Hepatocyte (in vitro differentiated cells): ENCODE results near the gene RPS6KA4. TPM values are rescaled to one million over a fixed set of nuclear protein-coding genes. Genes with fewer than 3 reads are reported as not detected.

Experiments used
- DNase-seq: peaks from one replicate; pipeline ENCODE4 v3.0.0-alpha.2; 2016; ENCODE audit warnings: low spot score
- H2AFZ ChIP-seq: fragments of 200-600 bp; sonication (generic); 2 replicates; pipeline ENCODE4 v1.6.0; 2016; ENCODE audit warnings: antibody characterized with exemption, mild to moderate bottlenecking
- H3K27ac ChIP-seq: fragments of 200-600 bp; sonication (generic); 2 replicates; pipeline ENCODE4 v1.5.1; 2016; ENCODE audit warnings: mild to moderate bottlenecking
- H3K27me3 ChIP-seq: fragments of 200-600 bp; sonication (generic); 2 replicates; pipeline ENCODE4 v1.6.1; 2016
- H3K36me3 ChIP-seq: fragments of 200-600 bp; sonication (generic); replicated peaks from 2 replicates; pipeline ENCODE4 v1.5.1; 2016; ENCODE audit warnings: low read depth; ENCODE audit not compliant: insufficient read depth
- H3K4me1 ChIP-seq: fragments of 200-600 bp; sonication (generic); 2 replicates; pipeline ENCODE4 v1.5.1; 2016; ENCODE audit warnings: mild to moderate bottlenecking, moderate library complexity; ENCODE audit not compliant: insufficient read depth
- H3K4me2 ChIP-seq: fragments of 200-600 bp; sonication (generic); 2 replicates; pipeline ENCODE4 v1.6.0; 2016
- H3K4me3 ChIP-seq: fragments of 200-600 bp; sonication (generic); 2 replicates; pipeline ENCODE4 v1.5.1; 2016; ENCODE audit warnings: mild to moderate bottlenecking
- H3K79me2 ChIP-seq: fragments of 200-600 bp; sonication (generic); 2 replicates; pipeline ENCODE4 v1.6.0; 2017; ENCODE audit warnings: mild to moderate bottlenecking
- H3K9me2 ChIP-seq: fragments of 200-600 bp; sonication (generic); replicated peaks from 2 replicates; pipeline ENCODE4 v1.6.0; 2017; ENCODE audit warnings: mild to moderate bottlenecking; ENCODE audit not compliant: insufficient read depth
- H3K9me3 ChIP-seq: fragments of 200-600 bp; sonication (generic); 2 replicates; pipeline ENCODE4 v1.5.1; 2016; ENCODE audit warnings: low read depth, mild to moderate bottlenecking
- H4K20me1 ChIP-seq: fragments of 200-600 bp; sonication (generic); 2 replicates; pipeline ENCODE4 v1.6.0; 2016; ENCODE audit warnings: mild to moderate bottlenecking; ENCODE audit not compliant: insufficient read depth, poor library complexity, severe bottlenecking
- EZH2 ChIP-seq: fragments of 200-600 bp; sonication (generic); IDR thresholded peaks from 2 replicates; pipeline ENCODE4 v1.6.1; 2016; ENCODE audit warnings: antibody characterized with exemption, mild to moderate bottlenecking, borderline replicate concordance
- EZH2phosphoT487 ChIP-seq: fragments of 200-600 bp; sonication (generic); IDR thresholded peaks from one replicate; pipeline ENCODE4 v1.6.1; 2018; ENCODE audit warnings: antibody characterized with exemption, mild to moderate bottlenecking, low read depth, moderate library complexity; ENCODE audit not compliant: unreplicated experiment, severe bottlenecking
- WGBS: methylation state at CpG from one replicate; pipeline ENCODE4 v1.1.6; 2016; ENCODE audit warnings: low lambda C conversion rate; ENCODE audit errors: missing lambda C conversion rate; 5-methylcytosine and 5-hydroxymethylcytosine counted together
- polyA plus RNA-seq: library from polyadenylated mRNA; unstranded; fragments of >200 nt; fragmentation: Nextera tagmentation; extraction: Ambion mirVana; gene quantifications from 2 replicates; pipeline ENCODE4 v1.2.1, GENCODE V29; 2016
- total RNA-seq: library from RNA; depleted of rRNA; stranded (reverse); fragments of >200 nt; gene quantifications from 2 replicates; pipeline ENCODE4 v1.2.3, GENCODE V29; 2014
- TF ChIP-seq, protein P1 (sequence below): fragments of 200-600 bp; sonication (generic); IDR thresholded peaks from 2 replicates; pipeline ENCODE4 v1.5.1; 2016; ENCODE audit warnings: antibody characterized with exemption, mild to moderate bottlenecking; ENCODE audit not compliant: poor library complexity

The RPS6KA4 gene
- total and polyA plus RNA-seq, 2 experiments from 2014 or later = 35.9 to 44.0 TPM

DNA sequence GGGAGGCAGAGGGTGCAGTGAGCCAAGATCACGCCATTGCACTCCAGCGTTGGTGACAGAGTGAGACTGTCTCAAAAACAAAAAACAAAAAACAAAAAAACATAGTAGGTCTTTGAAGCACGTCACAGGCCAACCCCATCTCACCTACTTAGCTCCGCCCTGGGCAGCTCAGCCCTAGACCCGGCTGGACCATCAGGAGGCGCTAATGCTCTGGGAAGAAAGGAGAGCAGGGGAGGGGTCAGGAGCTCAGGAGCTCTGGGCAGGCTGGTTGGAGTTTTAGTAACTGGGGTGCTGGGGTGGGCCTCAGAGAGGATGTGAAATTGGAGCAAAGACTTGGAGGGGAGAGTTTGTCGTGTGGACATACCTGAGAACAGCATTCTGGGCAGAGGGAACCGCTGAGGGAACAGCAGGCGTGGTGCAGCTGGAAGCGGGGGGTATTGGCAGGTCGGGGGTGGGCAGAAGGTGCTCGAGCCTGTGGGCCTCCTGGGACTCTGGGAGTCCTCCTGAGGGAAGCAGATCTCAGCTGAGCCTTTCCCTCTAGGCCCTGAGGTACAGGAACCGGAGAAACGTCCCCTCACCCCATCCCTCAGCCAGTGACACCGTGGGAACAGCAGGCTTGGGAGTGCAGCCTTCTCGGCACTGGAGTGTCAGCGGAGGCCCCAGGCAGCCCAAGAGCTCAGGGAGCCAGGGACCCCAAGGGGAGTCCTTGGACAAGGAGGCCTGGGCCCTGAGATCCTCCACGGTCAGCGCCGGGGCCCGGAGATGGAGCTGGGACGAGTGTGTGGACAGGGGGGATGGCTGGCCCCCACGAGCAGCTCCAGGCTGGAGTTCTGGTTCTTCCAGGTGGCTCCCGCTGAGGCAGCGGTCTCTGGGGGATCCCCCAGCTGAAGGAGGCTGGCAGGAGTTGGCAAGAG is 2.2 kb upstream of the RPS6KA4 start:
- H3K4me3 ChIP-seq = no peak overlapping the region
- no peaks in the 10 kb centered on the region for H3K27me3 ChIP-seq
- no peaks in the 10 kb centered on the region for H4K20me1 ChIP-seq
- 81% methylated on average over 25 of the region's 25 CpGs for WGBS
- no peaks in the 10 kb centered on the region for H3K9me3 ChIP-seq
- H3K79me2 ChIP-seq = peaks cover 13% of the 10 kb centered on the region
- H3K4me1 ChIP-seq = peaks cover 33% of the 10 kb centered on the region
- no peaks in the 10 kb centered on the region for H3K36me3 ChIP-seq
- peak; percentile 80 for DNase-seq
- H2AFZ ChIP-seq = no peak overlapping the region
- H3K4me2 ChIP-seq = no peak overlapping the region
- no peaks in the 10 kb centered on the region for H3K9me2 ChIP-seq
- peak overlapping the region; percentile 20 for H3K27ac ChIP-seq
- TF ChIP-seq, protein P1, sequence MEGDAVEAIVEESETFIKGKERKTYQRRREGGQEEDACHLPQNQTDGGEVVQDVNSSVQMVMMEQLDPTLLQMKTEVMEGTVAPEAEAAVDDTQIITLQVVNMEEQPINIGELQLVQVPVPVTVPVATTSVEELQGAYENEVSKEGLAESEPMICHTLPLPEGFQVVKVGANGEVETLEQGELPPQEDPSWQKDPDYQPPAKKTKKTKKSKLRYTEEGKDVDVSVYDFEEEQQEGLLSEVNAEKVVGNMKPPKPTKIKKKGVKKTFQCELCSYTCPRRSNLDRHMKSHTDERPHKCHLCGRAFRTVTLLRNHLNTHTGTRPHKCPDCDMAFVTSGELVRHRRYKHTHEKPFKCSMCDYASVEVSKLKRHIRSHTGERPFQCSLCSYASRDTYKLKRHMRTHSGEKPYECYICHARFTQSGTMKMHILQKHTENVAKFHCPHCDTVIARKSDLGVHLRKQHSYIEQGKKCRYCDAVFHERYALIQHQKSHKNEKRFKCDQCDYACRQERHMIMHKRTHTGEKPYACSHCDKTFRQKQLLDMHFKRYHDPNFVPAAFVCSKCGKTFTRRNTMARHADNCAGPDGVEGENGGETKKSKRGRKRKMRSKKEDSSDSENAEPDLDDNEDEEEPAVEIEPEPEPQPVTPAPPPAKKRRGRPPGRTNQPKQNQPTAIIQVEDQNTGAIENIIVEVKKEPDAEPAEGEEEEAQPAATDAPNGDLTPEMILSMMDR = peak; percentile 58
- TF ChIP-seq EZH2 = no peak

DNA sequence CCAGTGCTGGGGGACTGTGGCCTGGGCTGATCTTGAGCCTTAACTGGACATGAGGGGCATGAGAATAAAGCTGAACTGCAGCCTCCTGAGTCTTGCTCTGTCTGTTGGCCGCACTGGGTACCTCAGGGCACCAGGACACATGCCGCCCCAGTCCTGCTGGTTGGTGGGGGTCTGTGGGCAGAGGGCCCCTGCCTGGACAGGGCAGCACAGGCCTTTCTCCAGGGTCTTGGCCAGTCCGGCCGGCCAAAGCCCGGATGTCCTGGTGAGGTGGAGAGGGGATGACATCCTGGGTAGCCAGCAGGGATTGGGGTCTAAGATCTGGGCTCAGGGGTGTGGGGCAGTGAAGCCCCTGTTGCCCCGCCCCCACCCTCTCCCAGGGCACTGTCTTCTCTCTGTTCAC is 1.5 kb upstream of the RPS6KA4 start:
- no peaks in the 10 kb centered on the region for H3K36me3 ChIP-seq
- peaks cover 33% of the 10 kb centered on the region for H3K4me1 ChIP-seq
- no peaks in the 10 kb centered on the region for H4K20me1 ChIP-seq
- H3K4me3 ChIP-seq = no peak overlapping the region
- H3K27ac ChIP-seq = peak overlapping the region; percentile 55
- WGBS = 100% methylated on average over 5 of the region's 6 CpGs
- TF ChIP-seq EZH2 = no peak
- TF ChIP-seq EZH2phosphoT487 = no peak
- TF ChIP-seq, protein P1 = no peak
- peak overlapping the region; percentile 92 for H3K4me2 ChIP-seq
- H3K9me3 ChIP-seq = no peaks in the 10 kb centered on the region
- no peaks in the 10 kb centered on the region for H3K9me2 ChIP-seq
- no peak overlapping the region for H2AFZ ChIP-seq
- no peaks in the 10 kb centered on the region for H3K27me3 ChIP-seq
- no peak for DNase-seq
- peaks cover 13% of the 10 kb centered on the region for H3K79me2 ChIP-seq

DNA sequence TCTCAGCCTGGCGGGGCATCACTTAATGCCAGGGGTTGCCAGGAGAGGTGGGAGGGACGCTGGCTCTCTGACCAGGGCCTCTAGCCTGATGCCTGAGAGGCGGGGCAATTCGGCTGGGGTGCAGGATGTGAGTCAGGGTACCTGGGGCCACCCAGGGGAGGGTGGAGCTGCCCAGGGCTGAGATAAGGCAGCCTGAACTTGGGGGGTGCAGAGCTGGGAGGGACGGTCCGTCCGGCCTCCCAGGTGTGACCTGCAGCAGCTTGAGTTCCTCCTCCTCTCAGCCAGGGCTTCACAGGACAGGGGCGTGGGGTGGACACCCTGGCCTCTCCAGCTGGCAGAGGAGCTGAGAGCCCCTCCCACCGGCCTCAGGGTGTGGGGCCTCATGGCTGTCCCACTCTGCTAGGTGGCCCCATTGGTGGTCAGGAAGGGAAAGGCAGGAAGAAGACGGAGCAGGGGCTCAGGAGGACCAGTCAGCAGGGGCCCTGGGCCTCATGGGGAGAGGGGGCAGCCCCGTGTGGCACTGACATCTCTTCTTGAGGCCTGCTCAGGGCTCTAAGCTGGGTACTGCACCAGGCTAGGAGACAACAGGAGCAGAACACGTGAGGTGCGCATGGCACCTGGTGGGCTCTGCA is 942 bp upstream of the RPS6KA4 start:
- H2AFZ ChIP-seq = no peak overlapping the region
- 65% methylated on average over 13 of the region's 13 CpGs for WGBS
- no peaks in the 10 kb centered on the region for H3K36me3 ChIP-seq
- peaks cover 13% of the 10 kb centered on the region for H3K79me2 ChIP-seq
- H3K27ac ChIP-seq = peak overlapping the region; percentile 95
- H3K4me1 ChIP-seq = peaks cover 33% of the 10 kb centered on the region
- peak overlapping the region; percentile 92 for H3K4me2 ChIP-seq
- no peaks in the 10 kb centered on the region for H3K9me3 ChIP-seq
- H3K9me2 ChIP-seq = no peaks in the 10 kb centered on the region
- TF ChIP-seq, protein P1 = no peak
- TF ChIP-seq EZH2phosphoT487 (no peak), EZH2 (no peak)
- H3K4me3 ChIP-seq = peak overlapping the region; percentile 88
- no peaks in the 10 kb centered on the region for H4K20me1 ChIP-seq
- H3K27me3 ChIP-seq = no peaks in the 10 kb centered on the region
- peak; percentile 73 for DNase-seq
